Measurements from ENCODE around the gene CCNJ. TPM values are rescaled to one million over a fixed set of nuclear protein-coding genes. Genes with fewer than 3 reads are reported as not detected.
"Not testable (repeated sequence)": the region's sequence is repeated elsewhere in the genome, so short reads cannot be mapped to it uniquely, and the experiment has no call there.

Gene CCNJ
- total RNA-seq, 5 donors from 2014 or later (not counting 1 experiment from before 2014, with no cell fraction given), result 5.6 to 6.1 (median 5.9) TPM

- H3K9me3 Mint-ChIP-seq, result no peaks in the 10 kb centered on the region
- H3K27ac ChIP-seq (ENCODE audit: low read length), result no peak overlapping the region
- H3K9me3 ChIP-seq, result no peaks in the 10 kb centered on the region
- peaks cover 6 to 18% of the 10 kb centered on the region in 2 experiments for H3K4me1 ChIP-seq (ENCODE audit: control insufficient read depth in 1 of 2, extremely low read depth in 1 of 2, insufficient read depth in 2 of 2, low read length in 2 of 2)
- H3K27me3 Mint-ChIP-seq, result no peaks in the 10 kb centered on the region
- no peak overlapping the region for H3K4me3 ChIP-seq (ENCODE audit: control insufficient read depth in 1 of 2, extremely low read depth in 1 of 2, low read length in 1 of 2)
- H3K4me1 Mint-ChIP-seq, result peaks cover 66 to 71% (median 66%) of the 10 kb centered on the region in 3 donors
- ChIA-PET POLR2A (interaction anchor here in 1 of 2 donors (0.6 kb wide), 1 partner anchor 81 kb away, joined by 3 read pairs; no protein-coding TSS in a partner anchor), CTCF (interaction anchor here (0.5 to 0.8 kb wide), 4 partner anchors 9 to 353 kb away, joined by 3 to 4 read pairs (median 4); partner anchors contain the start of gene TCTN3 (in 1 of the 2))
- peaks cover 0 to 6% of the 10 kb centered on the region in 2 donors for H3K36me3 ChIP-seq (ENCODE audit: control insufficient read depth in 2 of 2, extremely low read depth in 1 of 2, insufficient read depth in 1 of 2, low read length in 1 of 2)
- peaks cover 36% of the 10 kb centered on the region for H3K36me3 Mint-ChIP-seq
- no peak overlapping the region for H3K4me3 Mint-ChIP-seq
- no peak overlapping the region for H3K27ac Mint-ChIP-seq
- no peaks in the 10 kb centered on the region for H3K27me3 ChIP-seq (replicated peaks in 1 of 2; ENCODE audit: control insufficient read depth in 2 of 2, extremely low read depth in 1 of 2, insufficient read depth in 2 of 2, low read length in 1 of 2)
- WGBS (ENCODE audit: insufficient coverage), result 100% methylated on average over 3 of the region's 4 CpGs
- ATAC-seq (replicated peaks in 1 of 4) (no peak), DNase-seq (no peak)
Measured at GRCh38 chr10:96047004-96047649, 3.7 kb downstream of the CCNJ start.

GRCh38 chr10:96047925-96048324, 4.5 kb downstream of the CCNJ start:
- ATAC-seq (replicated peaks in 1 of 4); H3K9me3 Mint-ChIP-seq; H3K27me3 ChIP-seq (replicated peaks in 1 of 2; ENCODE audit: control insufficient read depth in 2 of 2, extremely low read depth in 1 of 2, insufficient read depth in 2 of 2, low read length in 1 of 2); H3K4me3 ChIP-seq (ENCODE audit: control insufficient read depth in 1 of 2, extremely low read depth in 1 of 2, low read length in 1 of 2); H3K27ac ChIP-seq (ENCODE audit: low read length); H3K9me3 ChIP-seq; H3K36me3 ChIP-seq (ENCODE audit: control insufficient read depth in 2 of 2, extremely low read depth in 1 of 2, insufficient read depth in 1 of 2, low read length in 1 of 2); H3K4me3 Mint-ChIP-seq; DNase-seq; CTCF ChIA-PET; POLR2A ChIA-PET; H3K27ac Mint-ChIP-seq; H3K27me3 Mint-ChIP-seq: not testable (repeated sequence)
- no CpG with 5 or more reads among the region's 3 CpGs for WGBS (ENCODE audit: insufficient coverage)
- Mint-ChIP-seq H3K36me3 (peaks cover 42% of the 10 kb centered on the region), H3K4me1 (peaks cover 65 to 72% (median 66%) of the 10 kb centered on the region in 3 donors)
- peaks cover 3 to 15% of the 10 kb centered on the region in 2 experiments for H3K4me1 ChIP-seq (ENCODE audit: control insufficient read depth in 1 of 2, extremely low read depth in 1 of 2, insufficient read depth in 2 of 2, low read length in 2 of 2)

- POLR2A ChIA-PET, result interaction anchor here (0.6 to 0.7 kb wide), 2 partner anchors 25 to 47 kb away, joined by 3 to 5 read pairs; no protein-coding TSS in a partner anchor
- no peak overlapping the region for H3K4me3 Mint-ChIP-seq
- H3K4me1 ChIP-seq (ENCODE audit: control insufficient read depth in 1 of 2, extremely low read depth in 1 of 2, insufficient read depth in 2 of 2, low read length in 2 of 2), result peaks cover 4 to 6% of the 10 kb centered on the region in 2 experiments
- DNase-seq, result no peak
- WGBS (ENCODE audit: insufficient coverage), result no CpG with 5 or more reads among the region's 2 CpGs
- H3K27me3 ChIP-seq (replicated peaks in 1 of 2; ENCODE audit: control insufficient read depth in 2 of 2, extremely low read depth in 1 of 2, insufficient read depth in 2 of 2, low read length in 1 of 2), result no peaks in the 10 kb centered on the region
- no peak overlapping the region for H3K4me3 ChIP-seq (ENCODE audit: control insufficient read depth in 1 of 2, extremely low read depth in 1 of 2, low read length in 1 of 2)
- CTCF ChIA-PET, result interaction anchor here in 1 of 2 donors (0.7 kb wide), 2 partner anchors 23 to 761 kb away, joined by 3 to 5 read pairs; no protein-coding TSS in a partner anchor
- ATAC-seq (replicated peaks in 1 of 4), result no peak
- H3K9me3 Mint-ChIP-seq, result no peaks in the 10 kb centered on the region
- H3K9me3 ChIP-seq, result no peaks in the 10 kb centered on the region
- H3K27ac ChIP-seq (ENCODE audit: low read length), result no peak overlapping the region
- H3K27ac Mint-ChIP-seq, result no peak overlapping the region
- peaks cover 0 to 11% of the 10 kb centered on the region in 2 donors for H3K36me3 ChIP-seq (ENCODE audit: control insufficient read depth in 2 of 2, extremely low read depth in 1 of 2, insufficient read depth in 1 of 2, low read length in 1 of 2)
- peaks cover 46% of the 10 kb centered on the region for H3K36me3 Mint-ChIP-seq
- peaks cover 68 to 70% (median 69%) of the 10 kb centered on the region in 3 donors for H3K4me1 Mint-ChIP-seq
- H3K27me3 Mint-ChIP-seq, result no peaks in the 10 kb centered on the region
Measured at GRCh38 chr10:96049340-96049739, 6.0 kb downstream of the CCNJ start.

GRCh38 chr10:96053985-96054384, 10.6 kb downstream of the CCNJ start:
- no peak overlapping the region for H3K27ac ChIP-seq (ENCODE audit: low read length)
- peaks cover 27 to 28% (median 28%) of the 10 kb centered on the region in 3 donors for H3K4me1 Mint-ChIP-seq
- H3K36me3 Mint-ChIP-seq, result peaks cover 49% of the 10 kb centered on the region
- H3K4me3 Mint-ChIP-seq, result no peak overlapping the region
- peaks cover 0 to 29% of the 10 kb centered on the region in 2 donors for H3K36me3 ChIP-seq (ENCODE audit: control insufficient read depth in 2 of 2, extremely low read depth in 1 of 2, insufficient read depth in 1 of 2, low read length in 1 of 2)
- H3K9me3 ChIP-seq, result no peaks in the 10 kb centered on the region
- no peaks in the 10 kb centered on the region for H3K9me3 Mint-ChIP-seq
- H3K27me3 ChIP-seq (replicated peaks in 1 of 2; ENCODE audit: control insufficient read depth in 2 of 2, extremely low read depth in 1 of 2, insufficient read depth in 2 of 2, low read length in 1 of 2), result no peaks in the 10 kb centered on the region
- ChIA-PET POLR2A (interaction anchor here in 1 of 2 donors (0.7 kb wide), 1 partner anchor 14 kb away, joined by 3 read pairs; no protein-coding TSS in a partner anchor), CTCF (no interaction called here)
- H3K4me1 ChIP-seq (ENCODE audit: control insufficient read depth in 1 of 2, extremely low read depth in 1 of 2, insufficient read depth in 2 of 2, low read length in 2 of 2), result peaks cover 0 to 3% of the 10 kb centered on the region in 2 experiments
- H3K27me3 Mint-ChIP-seq, result no peaks in the 10 kb centered on the region
- ATAC-seq (replicated peaks in 1 of 4) (no peak), DNase-seq (no peak)
- H3K4me3 ChIP-seq (ENCODE audit: control insufficient read depth in 1 of 2, extremely low read depth in 1 of 2, low read length in 1 of 2), result no peak overlapping the region
- no CpG with 5 or more reads among the region's 2 CpGs for WGBS (ENCODE audit: insufficient coverage)
- H3K27ac Mint-ChIP-seq, result no peak overlapping the region

GRCh38 chr10:96056787-96057186, 13.4 kb downstream of the CCNJ start:
- Histone ChIP-seq H3K9me3 (no peaks in the 10 kb centered on the region), H3K36me3 (ENCODE audit: control insufficient read depth in 2 of 2, extremely low read depth in 1 of 2, insufficient read depth in 1 of 2, low read length in 1 of 2) (peaks cover 0 to 31% of the 10 kb centered on the region in 2 donors), H3K27ac (ENCODE audit: low read length) (no peak overlapping the region), H3K27me3 (replicated peaks in 1 of 2; ENCODE audit: control insufficient read depth in 2 of 2, extremely low read depth in 1 of 2, insufficient read depth in 2 of 2, low read length in 1 of 2) (no peaks in the 10 kb centered on the region), H3K4me1 (ENCODE audit: control insufficient read depth in 1 of 2, extremely low read depth in 1 of 2, insufficient read depth in 2 of 2, low read length in 2 of 2) (peaks cover 0 to 3% of the 10 kb centered on the region in 2 experiments), H3K4me3 (ENCODE audit: control insufficient read depth in 1 of 2, extremely low read depth in 1 of 2, low read length in 1 of 2) (no peak overlapping the region)
- ChIA-PET CTCF (interaction anchor here in 1 of 2 donors (1.2 kb wide), 1 partner anchor 363 kb away, joined by 3 read pairs; the partner anchor contains the start of gene TCTN3), POLR2A (no interaction called here)
- Mint-ChIP-seq H3K9me3 (no peaks in the 10 kb centered on the region), H3K27ac (no peak overlapping the region), H3K4me3 (no peak overlapping the region), H3K4me1 (peaks cover 14 to 15% (median 14%) of the 10 kb centered on the region in 3 donors), H3K36me3 (peaks cover 53% of the 10 kb centered on the region), H3K27me3 (no peaks in the 10 kb centered on the region)
- DNase-seq, result no peak
- ATAC-seq (replicated peaks in 1 of 4), result no peak
- WGBS (ENCODE audit: insufficient coverage), result no CpG with 5 or more reads among the region's 7 CpGs

GRCh38 chr10:96061232-96061631, 17.8 kb downstream of the CCNJ start:
- Histone ChIP-seq H3K4me1 (ENCODE audit: control insufficient read depth in 1 of 2, extremely low read depth in 1 of 2, insufficient read depth in 2 of 2, low read length in 2 of 2) (no peaks in the 10 kb centered on the region), H3K27me3 (replicated peaks in 1 of 2; ENCODE audit: control insufficient read depth in 2 of 2, extremely low read depth in 1 of 2, insufficient read depth in 2 of 2, low read length in 1 of 2) (no peaks in the 10 kb centered on the region), H3K9me3 (no peaks in the 10 kb centered on the region), H3K4me3 (ENCODE audit: control insufficient read depth in 1 of 2, extremely low read depth in 1 of 2, low read length in 1 of 2) (no peak overlapping the region), H3K36me3 (ENCODE audit: control insufficient read depth in 2 of 2, extremely low read depth in 1 of 2, insufficient read depth in 1 of 2, low read length in 1 of 2) (peaks cover 0 to 25% of the 10 kb centered on the region in 2 donors), H3K27ac (ENCODE audit: low read length) (no peak overlapping the region)
- CTCF ChIA-PET, result no interaction called here
- no peaks in the 10 kb centered on the region for H3K27me3 Mint-ChIP-seq
- POLR2A ChIA-PET, result no interaction called here
- peaks cover 44% of the 10 kb centered on the region for H3K36me3 Mint-ChIP-seq
- no peaks in the 10 kb centered on the region for H3K4me1 Mint-ChIP-seq
- ATAC-seq (replicated peaks in 1 of 4), result no peak
- H3K27ac Mint-ChIP-seq, result no peak overlapping the region
- no peak overlapping the region for H3K4me3 Mint-ChIP-seq
- DNase-seq, result no peak
- H3K9me3 Mint-ChIP-seq, result no peaks in the 10 kb centered on the region
- no CpG with 5 or more reads among the region's 3 CpGs for WGBS (ENCODE audit: insufficient coverage)

Measured in T-cell (primary cell).